Measurements from ENCODE around the gene RBMS3. TPM values are rescaled to one million over a fixed set of nuclear protein-coding genes. Genes with fewer than 3 reads are reported as not detected.
"Not testable (repeated sequence)": the region's sequence is repeated elsewhere in the genome, so short reads cannot be mapped to it uniquely, and the experiment has no call there.

The RBMS3 gene
- total RNA-seq, 4 donors from 2014 or later = 2.8 to 77.6 (median 13.7) TPM

GRCh38 chr3:29805757-29806156, 524.9 kb downstream of the RBMS3 start:
- Histone ChIP-seq H3K36me3 (no peaks in the 10 kb centered on the region), H3K27ac (no peak overlapping the region), H3K9me3 (no peaks in the 10 kb centered on the region), H3K27me3 (no peaks in the 10 kb centered on the region), H3K4me1 (no peaks in the 10 kb centered on the region), H3K4me3 (no peak overlapping the region)
- DNase-seq = no peak
- no peak for TF ChIP-seq POLR2A (IDR thresholded peaks at IDR 0.05)
- TF ChIP-seq CTCF (IDR thresholded peaks at IDR 0.05) = no peak

GRCh38 chr3:29808324-29808723, 527.5 kb downstream of the RBMS3 start:
- not testable (repeated sequence) for DNase-seq, H3K36me3 ChIP-seq, H3K27me3 ChIP-seq, H3K9me3 ChIP-seq, H3K4me3 ChIP-seq, H3K4me1 ChIP-seq, H3K27ac ChIP-seq

- TF ChIP-seq POLR2A (IDR thresholded peaks at IDR 0.05) (no peak), CTCF (IDR thresholded peaks at IDR 0.05) (no peak)
Observed at GRCh38 chr3:29822071-29822470, 541.2 kb downstream of the RBMS3 start.

GRCh38 chr3:29823233-29823632, 542.4 kb downstream of the RBMS3 start:
- no peaks in the 10 kb centered on the region for H3K27me3 ChIP-seq

More at GRCh38 chr3:29822071-29822470, 541.2 kb downstream of the RBMS3 start:
- Histone ChIP-seq H3K27ac (no peak overlapping the region), H3K9me3 (no peaks in the 10 kb centered on the region), H3K4me1 (no peaks in the 10 kb centered on the region), H3K4me3 (no peak overlapping the region), H3K27me3 (no peaks in the 10 kb centered on the region), H3K36me3 (no peaks in the 10 kb centered on the region)
- DNase-seq = no peak

GRCh38 chr3:29826712-29827111, 545.8 kb downstream of the RBMS3 start:
- no peak for TF ChIP-seq CTCF (IDR thresholded peaks at IDR 0.05)
- no peak for TF ChIP-seq POLR2A (IDR thresholded peaks at IDR 0.05)
- no peaks in the 10 kb centered on the region for H3K4me1 ChIP-seq
- no peak overlapping the region for H3K4me3 ChIP-seq
- H3K36me3 ChIP-seq = no peaks in the 10 kb centered on the region
- H3K9me3 ChIP-seq = no peaks in the 10 kb centered on the region
- no peaks in the 10 kb centered on the region for H3K27me3 ChIP-seq
- DNase-seq = no peak
- no peak overlapping the region for H3K27ac ChIP-seq

More at GRCh38 chr3:29823233-29823632, 542.4 kb downstream of the RBMS3 start:
- no peak overlapping the region for H3K27ac ChIP-seq
- H3K4me3 ChIP-seq = no peak overlapping the region
- no peaks in the 10 kb centered on the region for H3K36me3 ChIP-seq
- H3K9me3 ChIP-seq = no peaks in the 10 kb centered on the region
- H3K4me1 ChIP-seq = no peaks in the 10 kb centered on the region
- no peak for TF ChIP-seq POLR2A (IDR thresholded peaks at IDR 0.05)
- TF ChIP-seq CTCF (IDR thresholded peaks at IDR 0.05) = no peak
- no peak for DNase-seq

- H3K4me3 ChIP-seq = no peak overlapping the region
- H3K4me1 ChIP-seq = no peaks in the 10 kb centered on the region
- TF ChIP-seq CTCF (IDR thresholded peaks at IDR 0.05) (no peak), POLR2A (IDR thresholded peaks at IDR 0.05) (no peak)
- no peak for DNase-seq
- no peak overlapping the region for H3K27ac ChIP-seq
- H3K9me3 ChIP-seq = no peaks in the 10 kb centered on the region
- H3K36me3 ChIP-seq = no peaks in the 10 kb centered on the region
- no peaks in the 10 kb centered on the region for H3K27me3 ChIP-seq
Observed at GRCh38 chr3:29827756-29828155, 546.9 kb downstream of the RBMS3 start.
